Psoas muscle (tissue), 8 donors: ENCODE data around the gene TLL1. TPM values are rescaled to one million over a fixed set of nuclear protein-coding genes. Genes with fewer than 3 reads are reported as not detected.

ENCODE experiments used
- ATAC-seq, 4 donors: fragments of 200-7000 bp; cut with Tn5 transposase; one replicate each; pipeline ENCODE4 v1.9.1; 2020; ENCODE audit warnings: moderate library complexity in 3 of 4, mild to moderate bottlenecking in 2 of 4
- DNase-seq, 2 donors: peaks; one replicate each; pipeline ENCODE4 v3.0.0-alpha.2; 2020
- H3K27ac ChIP-seq: fragments of 200-600 bp; one replicate; pipeline ENCODE4 v1.8.0; 2022
- H3K27me3 ChIP-seq, 3 donors: fragments of 200-600 bp in 1 of 3; one replicate each; pipeline versions ENCODE4 v1.6.1 to v1.8.0; 2013 to 2022; ENCODE audit warnings: low read length in 2 of 3, mild to moderate bottlenecking in 2 of 3, moderate library complexity in 1 of 3; ENCODE audit not compliant: insufficient read depth in 3 of 3
- H3K36me3 ChIP-seq, 2 donors: fragments of 200-600 bp in 1 of 2; one replicate each; pipeline versions ENCODE4 v1.6.1 to v1.8.0; 2013 to 2022; ENCODE audit warnings: low read depth in 1 of 2, mild to moderate bottlenecking in 1 of 2, moderate library complexity in 1 of 2; ENCODE audit not compliant: insufficient read depth in 1 of 2
- H3K4me1 ChIP-seq: fragments of 200-600 bp; one replicate; pipeline ENCODE4 v1.8.0; 2022
- H3K4me3 ChIP-seq: fragments of 200-600 bp; one replicate; pipeline ENCODE4 v1.8.0; 2022; ENCODE audit warnings: mild to moderate bottlenecking
- H3K9me3 ChIP-seq: fragments of 200-600 bp; one replicate; pipeline ENCODE4 v1.8.0; 2022
- WGBS, 3 donors: extraction: QIAGEN DNeasy Blood & Tissue Kit; methylation state at CpG; one replicate each; pipeline versions ENCODE4 v1.1.6 to v1.1.7; 2013; 5-methylcytosine and 5-hydroxymethylcytosine counted together
- intact Hi-C, 2 donors: fragments of 100-400 bp; cut with DNase I; formaldehyde crosslinking; loops; one replicate each; pipeline versions ENCODE4 v1.11.0 to v1.14.2; 2022
- polyA plus RNA-seq, 3 donors: library from polyadenylated mRNA; stranded (reverse); fragments of 200-250 nt; gene quantifications; one replicate each; pipeline ENCODE4 v1.2.3, GENCODE V29; 2013
- total RNA-seq, 4 donors: library from RNA; stranded (reverse); fragmentation: NEBNext Ultra II Directional in 2 of 4; extraction: Animal tissue kit (Norgen Biotek cat#: 25700) in 2 of 4; gene quantifications; one replicate each; pipeline versions ENCODE4 v1.2.1 to v1.2.4, GENCODE V29; 2021 to 2023
- TF ChIP-seq, protein P1 (sequence below): fragments of 200-600 bp; IDR thresholded peaks from one replicate; pipeline ENCODE4 v1.8.0; 2022; ENCODE audit warnings: antibody characterized with exemption
- donor health status: healthy with polysubstance abuse.
- donor health status: DM: no; HTN: no; CAD: no; lungs with moderate emphysema.
- donor health status: Bipolar disorder and iron deficiency.
- donor health status: healthy.
- donor health status: DM: yes; HTN: yes; CAD: no.
- donor health status: DM: no; HTN: no; CAD: no.
- donor health status: DM: no; HTN: no; CAD: no.
- donor health status: DM: yes; HTN: yes; CAD: no.

The TLL1 gene
- total and polyA plus RNA-seq, 7 donors, result 0.23 to 0.89 (median 0.54) TPM

GRCh38 chr4:165926307-165926706, 53.3 kb downstream of the TLL1 start:
- no peaks in the 10 kb centered on the region for H3K4me1 ChIP-seq
- TF ChIP-seq, protein P1, sequence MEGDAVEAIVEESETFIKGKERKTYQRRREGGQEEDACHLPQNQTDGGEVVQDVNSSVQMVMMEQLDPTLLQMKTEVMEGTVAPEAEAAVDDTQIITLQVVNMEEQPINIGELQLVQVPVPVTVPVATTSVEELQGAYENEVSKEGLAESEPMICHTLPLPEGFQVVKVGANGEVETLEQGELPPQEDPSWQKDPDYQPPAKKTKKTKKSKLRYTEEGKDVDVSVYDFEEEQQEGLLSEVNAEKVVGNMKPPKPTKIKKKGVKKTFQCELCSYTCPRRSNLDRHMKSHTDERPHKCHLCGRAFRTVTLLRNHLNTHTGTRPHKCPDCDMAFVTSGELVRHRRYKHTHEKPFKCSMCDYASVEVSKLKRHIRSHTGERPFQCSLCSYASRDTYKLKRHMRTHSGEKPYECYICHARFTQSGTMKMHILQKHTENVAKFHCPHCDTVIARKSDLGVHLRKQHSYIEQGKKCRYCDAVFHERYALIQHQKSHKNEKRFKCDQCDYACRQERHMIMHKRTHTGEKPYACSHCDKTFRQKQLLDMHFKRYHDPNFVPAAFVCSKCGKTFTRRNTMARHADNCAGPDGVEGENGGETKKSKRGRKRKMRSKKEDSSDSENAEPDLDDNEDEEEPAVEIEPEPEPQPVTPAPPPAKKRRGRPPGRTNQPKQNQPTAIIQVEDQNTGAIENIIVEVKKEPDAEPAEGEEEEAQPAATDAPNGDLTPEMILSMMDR, result no peak
- H3K9me3 ChIP-seq, result no peaks in the 10 kb centered on the region
- DNase-seq (no peak), ATAC-seq (no peak)
- 64 to 67% (median 65%) methylated on average over 6 of the region's 6 CpGs for WGBS, 3 donors
- no peak overlapping the region for H3K4me3 ChIP-seq
- intact Hi-C loops, result no loop called here
- no peaks in the 10 kb centered on the region for H3K27me3 ChIP-seq
- no peak overlapping the region for H3K27ac ChIP-seq
- no peaks in the 10 kb centered on the region for H3K36me3 ChIP-seq

DNA sequence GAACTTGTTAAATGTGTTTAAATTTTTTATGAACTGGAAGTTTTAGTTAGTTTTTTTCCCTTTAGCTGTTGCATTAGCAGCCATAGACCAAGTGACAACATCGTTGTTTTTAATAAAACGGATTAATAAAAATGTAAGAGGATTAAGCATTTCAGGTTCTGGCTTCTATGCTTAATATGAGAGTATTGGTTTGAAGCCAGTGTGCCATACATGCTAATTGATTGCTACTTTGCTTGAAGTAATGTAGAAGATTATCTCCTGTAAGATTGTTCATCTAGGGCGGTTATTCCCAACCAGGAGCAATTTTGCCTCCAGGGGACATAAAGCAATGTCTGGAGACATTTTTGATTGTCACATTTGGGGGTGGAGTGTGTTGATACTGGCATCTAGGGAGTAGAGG, 54.3 kb downstream of the TLL1 start:
- H3K9me3 ChIP-seq, result no peaks in the 10 kb centered on the region
- H3K36me3 ChIP-seq, result no peaks in the 10 kb centered on the region
- H3K27ac ChIP-seq, result no peak overlapping the region
- intact Hi-C loops, result no loop called here
- TF ChIP-seq, protein P1, result no peak
- no peak for DNase-seq
- H3K4me1 ChIP-seq, result no peaks in the 10 kb centered on the region
- WGBS, 3 donors, result 88 to 90% (median 88%) methylated on average over 3 of the region's 3 CpGs
- no peak overlapping the region for H3K4me3 ChIP-seq
- H3K27me3 ChIP-seq, result no peaks in the 10 kb centered on the region
- no peak for ATAC-seq

DNA sequence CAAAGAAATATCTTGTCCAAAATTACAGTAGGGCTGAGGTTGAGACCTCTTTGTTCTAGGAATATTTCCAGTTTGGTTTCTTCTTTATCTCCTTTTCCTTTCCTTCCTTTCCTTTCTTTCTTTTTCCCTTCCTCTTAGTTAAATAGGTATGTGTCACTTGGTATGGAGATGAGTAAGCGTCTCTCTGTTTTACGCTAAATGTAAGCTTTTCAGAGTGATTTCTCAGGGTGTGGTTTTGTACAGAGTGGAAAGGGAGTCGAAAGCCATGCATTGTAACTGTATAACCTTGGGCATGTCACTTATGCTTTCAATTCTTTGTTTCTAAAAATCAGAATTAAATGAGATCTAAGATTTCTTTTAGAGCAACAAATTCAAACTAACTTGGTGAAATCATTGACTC, 54.8 kb downstream of the TLL1 start:
- Histone ChIP-seq H3K4me1 (no peaks in the 10 kb centered on the region), H3K27ac (no peak overlapping the region), H3K4me3 (no peak overlapping the region), H3K36me3 (no peaks in the 10 kb centered on the region), H3K9me3 (no peaks in the 10 kb centered on the region), H3K27me3 (no peaks in the 10 kb centered on the region)
- intact Hi-C loops, result no loop called here
- TF ChIP-seq, protein P1, result no peak
- ATAC-seq, result no peak
- WGBS, 3 donors, result 92 to 94% (median 93%) methylated on average over 3 of the region's 3 CpGs
- DNase-seq, result no peak

DNA sequence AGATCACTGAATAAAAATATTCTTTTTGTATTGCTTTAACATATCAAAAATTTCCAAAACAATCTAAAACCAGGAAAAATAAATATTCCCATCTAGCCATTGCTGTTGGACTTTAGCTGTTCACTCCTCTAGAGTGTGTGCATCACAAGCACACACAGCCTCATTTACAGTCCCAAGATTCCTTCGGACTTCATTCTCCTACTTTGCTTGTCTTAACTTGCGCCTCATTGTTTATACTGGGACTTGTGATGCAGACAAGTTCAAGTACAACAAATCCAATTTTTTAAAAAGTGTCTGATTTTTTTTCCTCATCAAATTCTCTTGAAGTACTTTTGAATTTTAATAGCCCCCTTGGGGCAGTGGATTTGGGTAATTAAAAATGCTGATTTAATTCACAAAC, 55.6 kb downstream of the TLL1 start:
- H3K36me3 ChIP-seq, result no peaks in the 10 kb centered on the region
- H3K27me3 ChIP-seq, result no peaks in the 10 kb centered on the region
- H3K4me3 ChIP-seq, result no peak overlapping the region
- 86 to 95% (median 90%) methylated on average over 2 of the region's 2 CpGs for WGBS, 3 donors
- no peaks in the 10 kb centered on the region for H3K4me1 ChIP-seq
- no peaks in the 10 kb centered on the region for H3K9me3 ChIP-seq
- DNase-seq (no peak), ATAC-seq (no peak)
- intact Hi-C loops, result no loop called here
- TF ChIP-seq, protein P1, result no peak
- no peak overlapping the region for H3K27ac ChIP-seq

DNA sequence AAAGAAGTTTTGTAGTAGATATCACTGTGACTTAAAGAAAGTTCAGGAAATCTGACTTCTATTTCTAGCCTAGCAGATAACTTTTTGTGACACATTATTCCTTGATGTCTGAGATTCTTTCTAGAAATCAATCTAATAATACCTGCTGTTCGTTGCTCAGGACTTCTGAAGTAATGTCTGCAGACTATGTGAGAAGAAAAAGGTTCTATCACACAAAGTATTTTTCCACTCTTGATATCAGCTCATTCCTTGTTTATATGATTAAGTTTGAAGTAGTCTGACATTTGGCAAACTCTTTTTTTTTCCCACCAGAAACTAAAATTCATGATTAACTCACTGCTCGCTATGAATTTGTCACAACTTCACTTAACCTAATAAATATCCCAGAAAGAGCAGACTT, 56.6 kb downstream of the TLL1 start:
- TF ChIP-seq, protein P1, result no peak
- intact Hi-C loops, result no loop called here
- ATAC-seq (no peak), DNase-seq (no peak)
- Histone ChIP-seq H3K4me3 (no peak overlapping the region), H3K9me3 (no peaks in the 10 kb centered on the region), H3K4me1 (no peaks in the 10 kb centered on the region), H3K27me3 (no peaks in the 10 kb centered on the region), H3K36me3 (no peaks in the 10 kb centered on the region), H3K27ac (no peak overlapping the region)
- WGBS, 3 donors, result 49 to 58% (median 56%) methylated on average over 2 of the region's 2 CpGs
